GM12892 (cell line): ENCODE results near the gene ADAM8.

Experiments
- POLR2A ChIP-seq: IDR thresholded peaks from 2 replicates; pipeline ENCODE4 v1.6.1; 2011; ENCODE audit warnings: low read depth, low read length, control low read depth
- POLR2AphosphoS5 ChIP-seq: IDR thresholded peaks from 2 replicates; pipeline ENCODE4 v1.6.1; 2011; ENCODE audit warnings: low read depth, low read length, control low read depth

- TF ChIP-seq POLR2A (no peak), POLR2AphosphoS5 (no peak)
Measured at GRCh38 chr10:133230044-133230361, 46.7 kb downstream of the ADAM8 start, which contains the start of gene UTF1.
